ENCODE measurements around the gene KIAA1671. TPM values are rescaled to one million over a fixed set of nuclear protein-coding genes. Genes with fewer than 3 reads are reported as not detected.
A peak's percentile ranks its signal among the peaks of the same experiment; 100 is the strongest.

Gene KIAA1671
- total RNA-seq, 1 donor = 0.54 TPM

GRCh38 chr22:25134451-25134850 lies 181.9 kb downstream of the KIAA1671 start:
- no peak for DNase-seq (ENCODE audit: low read depth in 2 of 3, low spot score in 2 of 3)

- no peak for DNase-seq (ENCODE audit: low read depth in 2 of 3, low spot score in 2 of 3)
These were observed 184.5 kb downstream of the KIAA1671 start for GRCh38 chr22:25136953-25137576.

GRCh38 chr22:25137577-25138525 lies 185.3 kb downstream of the KIAA1671 start:
- DNase-seq (ENCODE audit: low read depth in 2 of 3, low spot score in 2 of 3) = peak in 1 of 3 donors; percentile 35

- DNase-seq (ENCODE audit: low read depth in 2 of 3, low spot score in 2 of 3) = no peak
These were observed 186.5 kb downstream of the KIAA1671 start for GRCh38 chr22:25139062-25139461.

- no peak for DNase-seq (ENCODE audit: low read depth in 2 of 3, low spot score in 2 of 3)
These were observed 189.6 kb downstream of the KIAA1671 start for GRCh38 chr22:25142102-25142501.

GRCh38 chr22:25143156-25144076 lies 190.9 kb downstream of the KIAA1671 start:
- DNase-seq (ENCODE audit: low read depth in 2 of 3, low spot score in 2 of 3) = no peak

GRCh38 chr22:25144522-25144921 lies 192.0 kb downstream of the KIAA1671 start:
- no peak for DNase-seq (ENCODE audit: low read depth in 2 of 3, low spot score in 2 of 3)

- no peak for DNase-seq (ENCODE audit: low read depth in 2 of 3, low spot score in 2 of 3)
These were observed 193.8 kb downstream of the KIAA1671 start for GRCh38 chr22:25146307-25146706.

- DNase-seq (ENCODE audit: low read depth in 2 of 3, low spot score in 2 of 3) = no peak
These were observed 194.6 kb downstream of the KIAA1671 start for GRCh38 chr22:25146906-25147641.

GRCh38 chr22:25147642-25147928 lies 195.1 kb downstream of the KIAA1671 start:
- DNase-seq (ENCODE audit: low read depth in 2 of 3, low spot score in 2 of 3) = no peak

GRCh38 chr22:25148149-25148691 lies 195.7 kb downstream of the KIAA1671 start:
- DNase-seq (ENCODE audit: low read depth in 2 of 3, low spot score in 2 of 3) = peak in 1 of 3 donors; percentile 5

- DNase-seq (ENCODE audit: low read depth in 2 of 3, low spot score in 2 of 3) = no peak
These were observed 196.5 kb downstream of the KIAA1671 start for GRCh38 chr22:25149014-25149413.

- no peak for DNase-seq (ENCODE audit: low read depth in 2 of 3, low spot score in 2 of 3)
These were observed 201.6 kb downstream of the KIAA1671 start for GRCh38 chr22:25153961-25154666.

- DNase-seq (ENCODE audit: low read depth in 2 of 3, low spot score in 2 of 3) = no peak
These were observed 202.1 kb downstream of the KIAA1671 start for GRCh38 chr22:25154667-25154999.

- DNase-seq (ENCODE audit: low read depth in 2 of 3, low spot score in 2 of 3) = no peak
These were observed 204.2 kb downstream of the KIAA1671 start for GRCh38 chr22:25156736-25157135.

GRCh38 chr22:25159028-25159427 lies 206.5 kb downstream of the KIAA1671 start:
- DNase-seq (ENCODE audit: low read depth in 2 of 3, low spot score in 2 of 3) = no peak

- DNase-seq (ENCODE audit: low read depth in 2 of 3, low spot score in 2 of 3) = no peak
These were observed 207.8 kb downstream of the KIAA1671 start for GRCh38 chr22:25160120-25160996.

- DNase-seq (ENCODE audit: low read depth in 2 of 3, low spot score in 2 of 3) = no peak
These were observed 208.8 kb downstream of the KIAA1671 start for GRCh38 chr22:25161017-25161915.

Data from hematopoietic multipotent progenitor cell (in vitro differentiated cells).